ENCODE data around the gene OR52L1.

OR52L1 gene

GRCh38 chr11:5992150-5992549 is 5.4 kb upstream of the OR52L1 start:
- H3K4me3 ChIP-seq (ENCODE audit: low read depth, low read length), result no peak overlapping the region
- CTCF ChIA-PET, result interaction anchor here (0.6 to 1.3 kb wide), 4 partner anchors 281 to 371 kb away, joined by 3 to 9 read pairs (median 4); no protein-coding TSS in a partner anchor
- POLR2A ChIA-PET, result no interaction called here
- no peak for TF ChIP-seq CTCF (IDR thresholded peaks at IDR 0.05; ENCODE audit: insufficient read depth, low read length, missing control alignments)
- DNase-seq (ENCODE audit: low read depth, low spot score), result no peak

GRCh38 chr11:5989203-5989602 is 2.4 kb upstream of the OR52L1 start:
- no peak for DNase-seq (ENCODE audit: low read depth, low spot score)
- TF ChIP-seq CTCF (IDR thresholded peaks at IDR 0.05; ENCODE audit: insufficient read depth, low read length, missing control alignments), result no peak
- H3K4me3 ChIP-seq (ENCODE audit: low read depth, low read length), result no peak overlapping the region
- POLR2A ChIA-PET, result no interaction called here
- CTCF ChIA-PET, result no interaction called here

- no peak for DNase-seq (ENCODE audit: low read depth, low spot score)
- CTCF ChIA-PET, result no interaction called here
- POLR2A ChIA-PET, result no interaction called here
- H3K4me3 ChIP-seq (ENCODE audit: low read depth, low read length), result no peak overlapping the region
- TF ChIP-seq CTCF (IDR thresholded peaks at IDR 0.05; ENCODE audit: insufficient read depth, low read length, missing control alignments), result no peak
These were observed 3.3 kb downstream of the OR52L1 start for GRCh38 chr11:5983443-5983842.

- TF ChIP-seq CTCF (IDR thresholded peaks at IDR 0.05; ENCODE audit: insufficient read depth, low read length, missing control alignments), result no peak
- no peak overlapping the region for H3K4me3 ChIP-seq (ENCODE audit: low read depth, low read length)
- no peak for DNase-seq (ENCODE audit: low read depth, low spot score)
- POLR2A ChIA-PET, result no interaction called here
- CTCF ChIA-PET, result no interaction called here
These were observed 13.3 kb downstream of the OR52L1 start for GRCh38 chr11:5973530-5973929.

- no peak for TF ChIP-seq CTCF (IDR thresholded peaks at IDR 0.05; ENCODE audit: insufficient read depth, low read length, missing control alignments)
- no peak for DNase-seq (ENCODE audit: low read depth, low spot score)
- POLR2A ChIA-PET, result no interaction called here
- CTCF ChIA-PET, result no interaction called here
- no peak within 1 kb of the TSS for H3K4me3 ChIP-seq (ENCODE audit: low read depth, low read length)
These were observed 18.4 kb downstream of the OR52L1 start, which contains the start of gene OR56A5 for GRCh38 chr11:5968394-5968793. Gene OR56A5, minus strand, starts transcription at chr11:5968494. Its CDS starts 0 bp downstream, at chr11:5968494.

GRCh38 chr11:5967708-5968107 is 19.1 kb downstream of the OR52L1 start:
- no peak for TF ChIP-seq CTCF (IDR thresholded peaks at IDR 0.05; ENCODE audit: insufficient read depth, low read length, missing control alignments)
- ChIA-PET CTCF (no interaction called here), POLR2A (no interaction called here)
- no peak for DNase-seq (ENCODE audit: low read depth, low spot score)
- no peak overlapping the region for H3K4me3 ChIP-seq (ENCODE audit: low read depth, low read length)
